Kidney (tissue), 14 donors: Measurements from ENCODE around the gene ADAMTS3. TPM values are rescaled to one million over a fixed set of nuclear protein-coding genes. Genes with fewer than 3 reads are reported as not detected.
"Not testable (repeated sequence)": the region's sequence is repeated elsewhere in the genome, so short reads cannot be mapped to it uniquely, and the experiment has no call there.

Source experiments
- DNase-seq, 5 donors: peaks; one replicate each; pipeline ENCODE4 v3.0.0-alpha.2; 2013 to 2020
- FAIRE-seq: peaks from 2 replicates; lab custom pipeline; 2012; peaks lifted over from hg19 to GRCh38; lab: Jason Lieb, UNC
- H3K27ac ChIP-seq, 2 donors: one replicate each; pipeline ENCODE4 v1.7.0; 2013; ENCODE audit warnings: low read depth in 2 of 2, low read length in 2 of 2, inconsistent platforms in 1 of 2
- H3K27me3 ChIP-seq: one replicate; pipeline ENCODE4 v1.7.1; 2013; ENCODE audit warnings: low read length, inconsistent platforms; ENCODE audit not compliant: control insufficient read depth, insufficient read depth
- H3K36me3 ChIP-seq, 3 donors: one replicate each; pipeline versions ENCODE4 v1.7.0 to v1.7.1; 2013; ENCODE audit warnings: low read length in 3 of 3, control low read depth in 1 of 3, inconsistent platforms in 1 of 3; ENCODE audit not compliant: insufficient read depth in 3 of 3, control insufficient read depth in 2 of 3
- H3K4me1 ChIP-seq, 3 donors: one replicate each; pipeline versions ENCODE4 v1.7.0 to v1.7.1; 2013; ENCODE audit warnings: low read length in 3 of 3, inconsistent platforms in 1 of 3, low read depth in 1 of 3; ENCODE audit not compliant: control insufficient read depth in 2 of 3, insufficient read depth in 2 of 3
- H3K4me3 ChIP-seq, 3 donors: one replicate each; pipeline versions ENCODE4 v1.7.0 to v1.8.1; 2013; ENCODE audit warnings: low read length in 3 of 3, control low read depth in 1 of 3, inconsistent platforms in 1 of 3
- H3K9ac ChIP-seq, 3 donors: one replicate each; pipeline versions ENCODE4 v1.7.0 to v1.7.1; 2013; ENCODE audit warnings: low read length in 3 of 3, control low read depth in 1 of 3, inconsistent platforms in 1 of 3
- H3K9me3 ChIP-seq, 3 donors: one replicate each; pipeline versions ENCODE4 v1.7.0 to v1.7.1; 2013; ENCODE audit warnings: low read length in 3 of 3, control low read depth in 1 of 3, inconsistent platforms in 1 of 3; ENCODE audit not compliant: control insufficient read depth in 2 of 3, insufficient read depth in 1 of 3
- CTCF ChIP-seq: IDR thresholded peaks from 3 replicates; pipeline ENCODE4 v1.5.1; 2012; ENCODE audit warnings: mild to moderate bottlenecking, moderate library complexity, borderline replicate concordance; ENCODE audit not compliant: insufficient read depth; ENCODE audit errors: extremely low read depth
- intact Hi-C: fragments of 100-400 bp; cut with DNase I; formaldehyde crosslinking; loops from one replicate; pipeline ENCODE4 v1.11.1; 2022
- polyA plus RNA-seq: library from polyadenylated mRNA; stranded (reverse); fragments of 350-450 nt; fragmentation: Illumina TruSeq; extraction: RNeasy Lipid Tissue Mini Kit (QIAGEN cat#74804); gene quantifications from one replicate; pipeline ENCODE4 v1.2.3, GENCODE V29; 2014; ENCODE audit warnings: low read depth, low replicate concordance; ENCODE audit not compliant: insufficient read depth
- total RNA-seq: library from RNA; stranded (reverse); fragmentation: NEBNext Ultra II Directional; extraction: Animal tissue kit (Norgen Biotek cat#: 25700); gene quantifications from one replicate; pipeline ENCODE4 v1.2.1, GENCODE V29; 2021
- donor health status: control.
- donor health status: control.
- donor health status: control.
- donor health status: control.
- donor health status: control.
- donor health status: DM: yes; HTN: yes; CAD: no.
- donor health status: Normal renal cell carcinoma (clear cell type).

ADAMTS3 gene
- total and polyA plus RNA-seq, 2 donors from 2014 or later, result 0.56 to 4.2 TPM

GRCh38 chr4:72552447-72552846 lies 16.6 kb downstream of the ADAMTS3 start:
- Histone ChIP-seq H3K4me1 (no peaks in the 10 kb centered on the region), H3K36me3 (no peaks in the 10 kb centered on the region), H3K27me3 (no peaks in the 10 kb centered on the region), H3K9me3 (no peaks in the 10 kb centered on the region), H3K9ac (no peak overlapping the region), H3K27ac (no peak overlapping the region), H3K4me3 (no peak overlapping the region)
- FAIRE-seq (no peak), DNase-seq (no peak)
- TF ChIP-seq CTCF, result no peak
- intact Hi-C loops, result no loop called here

GRCh38 chr4:72546456-72546855 lies 22.6 kb downstream of the ADAMTS3 start:
- no peaks in the 10 kb centered on the region for H3K4me1 ChIP-seq
- intact Hi-C loops, result no loop called here
- no peak for TF ChIP-seq CTCF
- FAIRE-seq (no peak), DNase-seq (no peak)
- H3K27me3 ChIP-seq, result no peaks in the 10 kb centered on the region
- H3K27ac ChIP-seq, result no peak overlapping the region
- H3K9ac ChIP-seq, result no peak overlapping the region
- H3K36me3 ChIP-seq, result no peaks in the 10 kb centered on the region
- H3K9me3 ChIP-seq, result no peaks in the 10 kb centered on the region
- H3K4me3 ChIP-seq, result no peak overlapping the region

- H3K36me3 ChIP-seq, H3K4me1 ChIP-seq, FAIRE-seq, H3K27ac ChIP-seq, H3K27me3 ChIP-seq, H3K4me3 ChIP-seq, H3K9ac ChIP-seq, H3K9me3 ChIP-seq, DNase-seq, intact Hi-C loops: not testable (repeated sequence)
Measured at GRCh38 chr4:72540694-72541093, 28.3 kb downstream of the ADAMTS3 start.

GRCh38 chr4:72538006-72538405 lies 31.0 kb downstream of the ADAMTS3 start:
- Histone ChIP-seq H3K27me3 (no peaks in the 10 kb centered on the region), H3K9ac (no peak overlapping the region), H3K4me1 (no peaks in the 10 kb centered on the region), H3K4me3 (no peak overlapping the region), H3K9me3 (no peaks in the 10 kb centered on the region), H3K36me3 (no peaks in the 10 kb centered on the region), H3K27ac (no peak overlapping the region)
- intact Hi-C loops, result no loop called here
- DNase-seq (no peak), FAIRE-seq (no peak)
- no peak for TF ChIP-seq CTCF
